HepG2 (cell line): ENCODE data around the gene DNAJC5.
"Not testable (repeated sequence)": the region's sequence is repeated elsewhere in the genome, so short reads cannot be mapped to it uniquely, and the experiment has no call there.

Source experiments
- ARNTL ChIP-seq: sonication (generic); formaldehyde crosslinking; IDR thresholded peaks from 2 replicates; pipeline ENCODE4 v1.4.0; 2020; ENCODE audit warnings: mild to moderate bottlenecking, missing genetic modification reagents
- ATF7 ChIP-seq, 2 experiments: fragments of 450-650 bp in 1 of 2; sonication (generic) in 1 of 2; formaldehyde crosslinking in 1 of 2; IDR thresholded peaks; 2 replicates each; pipeline versions ENCODE4 v1.4.0 to v1.6.1; 2016 to 2020; ENCODE audit warnings: antibody characterized with exemption in 1 of 2, mild to moderate bottlenecking in 1 of 2, missing genetic modification reagents in 1 of 2
- CTCF ChIP-seq: sonication (generic); formaldehyde crosslinking; IDR thresholded peaks from 2 replicates; pipeline ENCODE4 v1.5.0; 2020; ENCODE audit warnings: mild to moderate bottlenecking, missing genetic modification reagents, moderate library complexity
- EP300 ChIP-seq, 3 experiments: sonication (generic) in 1 of 3; formaldehyde crosslinking in 1 of 3; IDR thresholded peaks; 2 replicates each; pipeline versions ENCODE4 v1.5.1 to v1.6.1; 2011 to 2020; ENCODE audit warnings: low read depth in 2 of 3, low read length in 2 of 3, borderline replicate concordance in 1 of 3, improper control_type of control experiment in 1 of 3, mild to moderate bottlenecking in 1 of 3, missing genetic modification reagents in 1 of 3, moderate library complexity in 1 of 3
- ZFP91 ChIP-seq: sonication (generic); formaldehyde crosslinking; IDR thresholded peaks from 2 replicates; pipeline ENCODE4 v1.9.0; 2022; ENCODE audit warnings: missing genetic modification reagents, mild to moderate bottlenecking, borderline replicate concordance
- ZNF451 ChIP-seq: sonication (generic); formaldehyde crosslinking; IDR thresholded peaks from 2 replicates; pipeline ENCODE4 v1.5.0; 2020; ENCODE audit warnings: mild to moderate bottlenecking, missing genetic modification reagents
- ZNF839 ChIP-seq: sonication (generic); formaldehyde crosslinking; IDR thresholded peaks from 2 replicates; pipeline ENCODE4 v1.4.0; 2020; ENCODE audit warnings: missing genetic modification reagents, mild to moderate bottlenecking, borderline replicate concordance
- ZNF841 ChIP-seq: sonication (generic); formaldehyde crosslinking; IDR thresholded peaks from 2 replicates; pipeline ENCODE4 v1.8.1; 2023; ENCODE audit warnings: missing genetic modification reagents, borderline replicate concordance
- ZSCAN30 ChIP-seq: sonication (generic); formaldehyde crosslinking; IDR thresholded peaks from 2 replicates; pipeline ENCODE4 v1.5.0; 2020; ENCODE audit warnings: mild to moderate bottlenecking, missing genetic modification reagents

DNA sequence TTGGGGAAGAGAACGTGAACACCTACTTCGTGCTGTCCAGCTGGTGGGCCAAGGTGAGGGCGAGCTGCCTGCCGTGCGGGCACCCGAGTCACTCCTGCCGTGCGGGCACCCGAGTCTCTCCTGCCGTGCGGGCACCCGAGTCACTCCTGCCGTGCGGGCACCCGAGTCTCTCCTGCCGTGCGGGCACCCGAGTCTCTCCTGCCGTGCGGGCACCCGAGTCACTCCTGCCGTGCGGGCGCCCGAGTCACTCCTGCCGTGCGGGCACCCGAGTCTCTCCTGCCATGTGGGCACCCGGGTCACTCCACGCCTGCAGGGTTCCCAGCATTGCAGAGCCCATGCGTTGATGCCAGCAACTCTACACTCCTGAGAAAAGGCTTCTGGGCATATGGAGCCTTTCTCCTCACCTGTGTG is 34.6 kb downstream of the DNAJC5 start:
- not testable (repeated sequence) for TF ChIP-seq ZSCAN30 (CRISPR knock-in tag); ZNF841 (CRISPR knock-in tag); ARNTL (CRISPR knock-in tag); ZNF839 (CRISPR knock-in tag); ZNF451; EP300 (IDR thresholded peaks at IDR 0.05; ENCODE audit: low read depth in 2 of 2, low read length in 2 of 2); EP300 (CRISPR knock-in tag; IDR thresholded peaks at IDR 0.05; ENCODE audit: borderline replicate concordance); ATF7 (IDR thresholded peaks at IDR 0.05); ATF7 (CRISPR knock-in tag; IDR thresholded peaks at IDR 0.05); CTCF; ZFP91 (CRISPR knock-in tag)
